Non-pigmented ciliary epithelial cell (primary cell): ENCODE results near the gene CYP2J2.
"Not testable (repeated sequence)": the region's sequence is repeated elsewhere in the genome, so short reads cannot be mapped to it uniquely, and the experiment has no call there.

Experiments
- DNase-seq: peaks from one replicate; pipeline ENCODE4 v3.0.0-alpha.2; 2010; ENCODE audit warnings: low read depth

Gene CYP2J2

DNA sequence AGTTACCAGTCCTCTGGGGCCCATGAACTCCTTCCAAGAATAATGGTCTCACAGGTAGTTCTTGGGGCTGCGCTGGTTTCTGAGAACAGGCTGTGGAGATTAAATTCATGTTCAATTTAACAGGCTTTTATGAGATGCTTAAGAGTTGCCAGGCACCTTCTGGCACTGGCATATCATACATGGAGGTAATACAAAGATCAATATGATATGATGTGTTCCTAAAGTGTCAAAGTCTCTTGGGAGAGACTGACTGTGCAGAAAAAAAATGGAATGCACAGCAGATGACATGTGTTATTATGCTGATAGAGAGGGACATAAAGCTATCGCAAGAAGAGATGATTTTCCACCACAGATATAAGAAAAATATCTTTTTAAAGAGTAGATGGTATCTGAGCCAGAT, 6.8 kb downstream of the CYP2J2 start:
- DNase-seq = no peak

GRCh38 chr1:59917785-59918180, 8.8 kb downstream of the CYP2J2 start:
- no peak for DNase-seq

DNA sequence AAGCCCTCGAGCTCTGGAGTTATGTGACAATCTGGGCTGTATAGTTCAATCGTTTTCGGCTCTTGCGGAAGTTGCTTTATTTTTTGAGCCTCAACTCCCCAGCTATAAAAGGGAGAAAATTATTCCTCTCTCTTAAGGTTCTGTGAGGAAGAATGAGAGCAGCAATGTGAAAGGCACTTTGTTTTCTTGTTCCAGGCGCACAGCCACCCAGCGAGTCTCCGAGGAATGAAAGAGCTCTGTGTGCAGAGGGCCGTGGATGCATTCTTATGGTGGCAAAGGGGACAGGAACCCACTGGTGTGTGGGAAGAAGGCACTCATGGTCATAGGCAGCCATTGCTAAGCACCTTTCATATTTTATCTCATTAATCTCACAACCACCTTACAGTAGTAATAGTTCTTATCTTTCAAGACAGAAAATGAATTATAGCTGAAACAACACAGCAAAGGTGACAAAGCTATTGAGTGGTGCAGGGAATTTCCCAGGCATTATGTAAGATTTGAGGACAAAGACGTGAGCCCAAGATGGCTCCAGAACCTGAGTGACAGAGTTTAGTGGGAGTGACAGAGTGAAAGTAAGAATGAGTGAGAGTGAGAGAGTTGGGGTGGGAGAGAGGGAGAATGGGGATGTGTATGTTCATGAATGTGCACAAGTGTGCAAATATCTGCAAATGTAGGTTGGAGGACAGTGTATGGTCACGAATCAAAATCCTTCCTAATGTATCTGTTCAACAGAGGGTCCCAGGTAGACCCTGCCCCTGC, 9.4 kb downstream of the CYP2J2 start:
- DNase-seq = no peak

DNA sequence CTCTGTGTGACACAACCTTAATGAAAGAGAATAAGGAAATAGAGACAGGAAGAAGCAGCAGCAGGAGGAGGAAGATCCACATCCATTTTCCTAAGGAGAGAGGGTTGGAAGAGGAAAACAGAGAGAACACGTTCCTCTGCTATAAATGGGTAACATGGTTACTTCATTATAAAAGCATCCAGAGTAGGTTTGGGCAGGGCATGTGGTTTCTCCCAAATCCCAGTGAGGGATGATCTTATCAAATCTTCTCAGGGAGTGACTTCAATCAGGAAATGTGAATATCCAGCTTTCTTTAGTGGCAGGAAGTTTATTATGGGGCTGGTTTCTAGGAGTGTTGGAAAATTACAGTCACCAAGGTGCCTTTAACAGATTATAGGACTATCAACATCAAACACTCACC, 11.1 kb downstream of the CYP2J2 start:
- DNase-seq = no peak

- DNase-seq = not testable (repeated sequence)
Observed at GRCh38 chr1:59914791-59915286, 11.7 kb downstream of the CYP2J2 start.

DNA sequence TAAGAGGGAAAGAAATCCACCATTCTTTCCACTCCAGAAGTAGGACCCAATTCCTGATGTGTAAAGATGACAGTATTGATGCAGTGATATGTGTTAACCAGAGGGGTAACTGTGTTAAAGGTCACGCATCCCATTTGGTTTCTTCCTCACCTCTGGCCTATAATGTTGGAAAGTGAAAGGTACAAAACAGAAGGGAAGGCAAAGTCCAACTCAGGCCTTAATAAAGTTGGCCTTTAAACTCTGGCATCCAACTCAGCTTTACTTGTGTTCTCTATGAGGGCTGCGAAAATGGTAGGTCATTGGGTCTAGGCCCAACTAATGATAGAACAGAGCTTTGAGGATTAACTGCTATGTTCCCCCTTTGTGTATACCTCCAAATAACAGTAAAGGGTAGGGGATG, 17.9 kb downstream of the CYP2J2 start:
- DNase-seq = no peak

GRCh38 chr1:59908084-59908483, 18.5 kb downstream of the CYP2J2 start:
- no peak for DNase-seq

DNA sequence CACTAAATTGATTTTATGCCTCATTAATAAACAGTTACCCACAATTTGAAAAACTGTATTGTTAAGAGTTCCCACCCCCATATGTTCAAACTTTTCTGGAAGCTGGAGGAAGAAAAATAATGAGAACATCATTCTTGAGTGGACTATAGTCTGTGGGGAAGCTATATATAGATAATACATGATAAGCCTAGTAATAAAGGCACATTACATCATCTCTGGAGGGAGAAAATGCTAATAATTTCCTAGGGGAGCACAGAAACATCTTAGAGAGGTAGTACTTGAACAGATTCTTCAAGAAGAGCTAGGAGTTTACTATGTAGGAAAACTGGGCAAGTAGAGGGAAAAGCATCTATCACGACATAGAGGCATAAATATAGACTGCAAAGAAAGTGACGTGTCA, 19.6 kb downstream of the CYP2J2 start:
- DNase-seq = no peak

GRCh38 chr1:59903141-59903754, 23.3 kb downstream of the CYP2J2 start:
- DNase-seq = no peak

DNA sequence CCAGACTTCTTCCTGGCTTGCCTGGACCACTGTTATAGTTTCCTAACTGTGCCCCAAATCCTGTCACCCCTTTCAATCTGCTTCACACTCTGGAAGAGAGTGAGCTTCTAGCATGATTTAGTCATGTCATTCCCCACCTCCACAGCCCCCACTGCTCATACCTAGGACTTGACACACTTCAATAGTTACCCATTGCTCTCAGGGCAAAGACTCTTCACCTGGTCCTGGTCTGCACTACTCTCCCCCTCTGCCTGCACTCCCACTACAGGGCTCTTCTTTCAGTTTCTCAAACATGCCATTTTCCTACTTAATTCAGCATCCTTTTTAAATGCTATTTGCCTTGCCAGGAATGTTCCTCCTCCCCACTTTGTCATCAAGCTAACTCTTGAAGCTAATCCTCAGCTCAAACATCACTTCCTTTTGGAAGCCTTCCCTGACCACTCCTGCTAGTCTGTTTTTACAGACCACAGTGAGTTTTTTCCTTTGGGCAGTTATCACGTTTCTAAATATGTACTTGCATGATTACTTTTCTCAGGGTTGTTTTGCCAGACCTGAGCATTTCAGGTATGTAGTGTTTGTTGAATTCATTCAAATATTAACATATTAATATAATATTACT, 24.7 kb downstream of the CYP2J2 start:
- no peak for DNase-seq

DNA sequence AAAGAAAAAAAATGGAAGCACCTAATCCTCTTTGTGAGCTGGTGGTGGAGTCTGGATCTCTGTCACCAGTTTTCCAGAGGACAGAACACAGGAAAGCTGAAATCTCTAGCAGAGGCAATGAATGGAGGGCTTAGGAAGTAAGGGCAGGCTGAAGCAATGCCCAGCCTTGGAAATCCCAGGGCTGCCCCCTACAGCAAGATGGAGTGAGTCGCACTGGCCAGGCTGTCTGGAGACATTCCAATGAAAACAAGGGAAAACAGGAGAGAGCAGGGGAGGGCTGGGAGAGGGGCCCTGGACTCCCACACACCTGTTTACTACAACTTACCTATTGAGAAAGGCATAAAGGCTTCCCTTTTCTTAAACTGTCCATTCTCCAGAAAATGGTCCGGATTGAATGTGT, 25.9 kb downstream of the CYP2J2 start:
- DNase-seq = no peak

- no peak for DNase-seq
Observed at GRCh38 chr1:59898927-59899326, 27.6 kb downstream of the CYP2J2 start.

GRCh38 chr1:59897165-59897564, 29.4 kb downstream of the CYP2J2 start:
- no peak for DNase-seq

DNA sequence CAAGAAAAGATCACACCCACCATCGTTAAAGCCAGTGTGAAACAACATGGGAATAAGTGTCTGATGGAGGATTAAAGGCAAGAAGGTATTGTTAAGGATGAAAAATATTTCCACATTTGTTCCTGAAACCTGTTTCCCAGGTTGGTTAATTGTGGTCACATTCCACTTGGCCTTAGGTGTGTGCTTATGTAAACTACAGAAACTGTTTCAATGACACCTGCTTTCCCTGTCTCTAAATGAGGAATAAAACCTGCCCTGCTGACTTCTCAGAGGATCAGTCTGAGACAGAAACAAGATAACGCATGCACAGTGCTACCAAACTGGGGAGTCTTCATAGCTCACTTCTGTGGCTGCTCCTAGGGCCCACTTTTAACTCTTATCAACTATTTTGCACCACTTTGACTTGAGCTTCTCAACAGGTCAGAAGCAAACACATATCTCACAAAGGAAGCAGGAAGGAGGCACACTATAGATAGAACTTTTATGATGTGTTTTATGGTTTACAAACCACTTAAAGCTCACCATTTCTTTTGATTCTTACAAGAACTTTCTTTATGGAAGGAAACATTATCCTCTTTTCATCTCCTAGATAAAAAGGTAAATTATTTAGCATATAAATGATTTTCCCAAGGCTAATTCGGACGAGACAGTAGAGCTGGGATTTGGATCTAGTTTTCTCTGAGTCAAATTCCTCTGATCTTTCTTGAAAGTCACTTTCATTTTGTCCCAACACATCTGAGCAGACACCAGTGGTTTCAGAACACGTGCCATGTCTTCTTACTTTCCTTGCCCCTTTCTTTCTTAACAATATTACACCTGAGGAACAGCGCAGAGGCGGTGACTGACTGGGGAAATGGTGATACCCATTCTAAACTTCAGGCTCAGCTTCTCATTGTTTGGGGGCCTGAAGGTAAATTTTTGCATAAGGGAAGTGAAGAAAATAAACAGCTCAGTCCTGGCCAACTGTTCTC, 33.4 kb downstream of the CYP2J2 start:
- DNase-seq = no peak

GRCh38 chr1:59885160-59885832, 41.3 kb downstream of the CYP2J2 start:
- DNase-seq = no peak

DNA sequence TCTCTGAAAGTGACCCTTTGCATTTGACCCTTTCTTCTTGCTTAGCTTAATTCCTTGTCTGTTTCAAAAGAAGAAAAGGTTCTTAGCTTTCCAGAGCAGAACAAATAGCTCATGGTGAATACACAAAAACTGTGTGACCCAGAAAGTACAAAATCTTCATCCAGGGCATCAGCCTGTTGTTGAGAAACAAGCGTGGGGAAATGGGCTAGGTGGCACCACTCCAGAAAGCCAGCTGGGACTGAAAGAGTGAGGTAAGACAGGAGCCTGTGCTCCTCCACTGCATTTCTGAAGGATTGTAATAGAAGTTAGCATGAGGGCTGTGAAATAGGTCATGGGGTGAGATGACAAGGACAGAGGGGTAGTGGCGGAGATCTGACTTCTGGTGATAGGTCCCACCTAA, 45.8 kb downstream of the CYP2J2 start:
- no peak for DNase-seq

GRCh38 chr1:59879996-59880505, 46.5 kb downstream of the CYP2J2 start:
- DNase-seq = no peak

GRCh38 chr1:59879574-59879973, 47.0 kb downstream of the CYP2J2 start:
- DNase-seq = peak; percentile 22

DNA sequence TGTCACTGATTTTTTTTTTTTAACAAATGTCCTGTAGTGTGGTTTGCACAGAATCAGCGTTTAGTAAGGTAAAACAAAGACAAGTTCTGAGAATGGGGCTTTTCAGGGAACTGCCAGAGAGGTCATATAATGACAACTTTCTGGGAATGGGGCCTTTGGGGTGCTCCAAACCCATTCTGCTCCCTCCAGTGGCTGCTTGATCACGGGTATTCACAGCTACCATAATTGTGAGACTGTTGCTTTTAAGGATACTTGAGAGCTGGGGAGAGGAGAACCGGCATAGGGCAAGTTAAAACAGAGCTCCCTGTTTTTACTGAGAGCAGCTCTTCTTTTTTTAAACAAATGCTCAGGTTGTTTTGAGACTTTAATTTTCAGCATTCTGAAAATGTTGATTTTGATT, 48.2 kb downstream of the CYP2J2 start:
- no peak for DNase-seq

DNA sequence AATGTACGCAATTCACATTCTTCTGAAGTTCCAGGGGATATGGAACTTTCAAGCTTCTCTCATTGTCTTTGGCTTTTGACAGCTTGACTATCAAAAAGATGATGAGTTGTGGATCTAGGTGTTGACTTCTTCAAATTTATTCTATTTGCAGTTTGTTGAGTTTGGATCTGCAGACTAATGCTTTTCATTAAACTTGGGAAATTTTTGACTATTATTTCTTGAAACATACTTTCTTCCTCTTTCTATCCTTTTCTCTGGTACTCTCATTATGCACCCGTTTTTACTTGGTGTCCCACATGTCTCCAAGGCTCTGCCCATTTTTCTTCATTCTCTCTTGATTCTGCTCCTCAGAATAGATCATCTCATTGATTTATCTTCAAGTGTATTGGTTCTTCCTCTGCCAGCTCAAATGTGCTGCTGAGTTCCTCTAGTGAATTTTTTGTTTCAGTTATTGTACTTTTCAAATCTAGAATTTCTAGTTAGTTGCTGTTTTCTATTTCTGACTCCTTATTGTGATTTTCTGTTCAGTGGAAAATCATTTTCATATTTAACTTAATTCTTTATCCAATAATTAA, 49.4 kb downstream of the CYP2J2 start:
- no peak for DNase-seq

GRCh38 chr1:59871746-59872145, 54.8 kb downstream of the CYP2J2 start:
- DNase-seq = no peak
